NCI-H345 treated with DMSO at 0.1 percent for 48 hours (cell line): ENCODE results near the gene GYPC.

Source experiments
- DNase-seq: peaks from one replicate; lab custom pipeline; 2025; ENCODE audit not compliant: unreplicated experiment; lab: John Stamatoyannopoulos, UW

GYPC gene

DNA sequence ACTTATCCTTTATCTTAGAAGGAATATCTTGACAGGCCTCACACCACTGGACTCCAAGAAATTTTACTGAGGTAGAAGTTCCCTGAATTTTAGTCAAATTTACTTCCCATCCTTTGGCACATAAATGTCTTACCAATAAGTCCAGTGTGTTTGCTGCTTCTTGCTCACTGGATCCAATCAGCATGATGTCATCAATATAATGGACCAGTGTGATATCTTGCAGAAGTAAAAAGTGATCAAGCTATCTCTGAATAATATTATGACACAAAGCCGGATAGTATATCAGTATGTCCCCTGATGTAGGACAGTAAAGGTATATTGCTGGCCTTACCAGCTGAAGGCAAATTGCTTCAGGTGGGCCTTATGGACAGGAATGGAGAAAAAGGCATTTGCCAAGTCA lies 6.9 kb upstream of the GYPC start:
- no peak for DNase-seq

DNA sequence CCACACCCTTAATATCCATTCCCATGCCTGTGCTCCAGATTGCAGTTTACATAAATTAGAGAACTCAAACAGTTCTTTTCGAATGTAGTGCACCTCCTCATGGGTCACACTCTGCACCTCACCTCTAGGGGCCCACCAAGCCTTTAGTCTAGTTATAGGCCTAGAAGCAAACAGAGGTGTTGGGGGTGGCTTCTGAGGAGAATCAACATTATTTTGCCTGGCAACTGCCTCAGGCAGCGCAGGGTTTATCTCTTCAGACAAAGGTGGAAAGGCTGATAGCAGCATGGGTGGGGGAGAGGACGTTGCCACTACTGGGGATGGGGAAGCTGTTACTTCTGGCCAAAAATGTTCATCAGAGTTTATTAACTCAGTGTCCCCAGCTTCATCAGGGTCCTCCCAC lies 5.0 kb upstream of the GYPC start:
- DNase-seq = no peak

DNA sequence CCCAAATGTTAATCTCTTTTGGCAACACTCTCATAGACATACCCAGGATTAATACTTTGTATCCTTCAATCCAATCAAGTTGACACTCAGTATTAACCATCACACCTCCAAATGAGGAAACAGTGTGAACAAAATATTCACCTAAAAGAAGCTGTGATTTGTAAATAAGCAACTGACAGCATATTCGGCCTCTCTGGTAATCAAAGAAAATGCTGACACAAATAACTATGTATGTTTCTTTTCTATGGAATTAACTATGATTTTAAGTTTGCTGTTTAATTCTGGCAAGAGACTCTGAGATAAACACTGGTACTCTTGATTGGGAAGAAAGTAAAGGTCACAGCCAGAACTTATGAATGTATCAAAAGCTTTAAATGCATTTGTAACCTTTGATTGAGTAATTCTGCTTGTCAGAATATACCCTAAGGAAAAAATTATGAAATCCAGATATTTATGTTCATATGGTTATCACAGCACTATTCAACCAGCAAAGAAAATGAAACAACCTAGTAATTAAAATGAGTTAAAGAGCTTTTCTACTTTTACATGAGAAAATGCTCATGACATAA lies 3.6 kb upstream of the GYPC start:
- no peak for DNase-seq

DNA sequence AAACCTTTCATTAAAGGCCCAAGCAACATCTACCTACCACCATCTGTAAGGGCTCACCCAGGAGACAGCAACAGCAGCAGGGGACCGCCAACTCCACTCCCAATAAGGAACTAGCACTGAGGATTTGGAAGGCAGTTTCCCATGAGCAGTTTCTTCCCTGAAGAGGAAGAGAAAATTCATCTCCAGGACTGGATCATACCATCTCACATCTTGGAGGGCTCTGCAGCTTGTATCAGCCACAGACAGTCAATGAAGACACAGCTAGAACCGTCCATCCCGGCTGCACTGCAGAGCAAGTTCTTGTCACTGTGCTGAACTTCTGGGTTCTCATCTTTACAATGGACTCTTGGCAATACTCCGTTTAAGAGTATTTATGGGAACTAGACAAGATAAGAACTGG lies 2.8 kb upstream of the GYPC start:
- no peak for DNase-seq

DNA sequence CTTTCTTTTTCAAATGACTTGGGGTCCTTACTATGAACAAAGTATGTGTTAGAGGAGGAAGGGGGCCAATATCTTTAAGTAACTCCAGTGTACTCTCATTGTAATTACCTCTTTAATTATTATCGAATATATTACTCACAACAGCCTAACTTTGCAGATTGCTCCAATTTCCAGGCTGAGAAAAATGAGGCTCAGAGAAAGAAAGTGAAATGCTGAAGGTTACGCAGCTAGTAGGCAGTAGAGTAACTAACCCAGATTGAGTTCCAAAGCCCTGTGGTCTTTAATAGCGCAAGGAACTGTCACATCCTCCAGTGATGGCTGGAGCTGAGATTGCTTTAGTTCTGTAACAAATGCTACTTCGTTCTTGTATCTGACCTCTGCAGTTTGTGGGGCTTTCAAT lies 2.2 kb upstream of the GYPC start:
- no peak for DNase-seq

DNA sequence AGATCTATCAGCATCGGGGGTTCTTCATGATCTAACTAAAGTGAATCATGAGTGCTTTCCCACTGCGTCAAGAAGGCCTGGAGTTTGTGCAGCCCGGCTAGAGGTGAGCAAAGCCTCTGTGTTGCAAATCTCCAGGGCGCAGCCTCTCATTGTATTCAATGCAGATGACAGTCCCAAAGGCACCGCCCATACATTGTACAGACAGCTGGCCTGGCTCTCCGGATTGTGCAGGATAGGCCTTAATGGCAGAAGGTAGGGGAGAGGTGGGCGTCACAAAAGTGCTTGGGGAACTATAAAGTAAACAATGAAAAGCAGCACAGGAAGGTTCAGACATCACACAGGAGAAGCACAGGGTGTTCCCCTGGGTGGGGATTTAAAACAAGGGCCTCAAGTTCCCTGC lies 907 bp upstream of the GYPC start:
- no peak for DNase-seq

DNA sequence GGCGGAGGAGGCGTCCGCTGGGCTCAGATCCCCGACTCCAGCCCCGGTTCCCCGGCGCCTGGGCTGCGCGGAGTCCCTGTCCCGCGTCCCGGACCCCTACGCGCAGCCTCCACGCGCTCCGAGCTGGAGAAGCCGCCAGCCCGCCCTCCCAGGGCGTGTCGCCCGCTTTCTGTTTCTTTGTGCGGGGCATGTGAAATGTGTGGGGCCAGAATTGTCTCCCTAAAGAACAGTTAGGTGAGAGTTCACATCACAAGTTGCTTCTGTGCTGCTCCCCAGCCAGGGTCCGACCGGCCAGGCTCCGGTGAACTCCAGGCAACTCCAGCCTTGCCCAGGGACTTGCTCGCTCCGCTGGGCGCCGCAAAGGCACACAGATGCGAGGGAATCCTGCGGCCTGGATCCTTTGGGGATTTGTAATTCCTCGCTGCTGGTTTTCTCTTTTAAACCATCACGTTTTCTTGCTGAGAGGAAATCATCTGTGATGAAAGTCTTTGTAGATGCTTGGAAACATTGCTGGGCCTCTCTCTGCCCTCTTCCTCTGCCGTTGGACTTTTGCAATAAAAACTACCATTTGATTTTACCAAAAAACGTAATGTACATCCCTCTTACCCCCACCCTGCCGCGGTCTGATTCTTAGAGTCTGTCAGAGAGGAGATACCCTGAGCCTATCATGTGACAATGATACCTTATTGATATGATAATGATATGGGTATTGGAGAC lies 631 bp downstream of the GYPC start:
- DNase-seq = no peak

DNA sequence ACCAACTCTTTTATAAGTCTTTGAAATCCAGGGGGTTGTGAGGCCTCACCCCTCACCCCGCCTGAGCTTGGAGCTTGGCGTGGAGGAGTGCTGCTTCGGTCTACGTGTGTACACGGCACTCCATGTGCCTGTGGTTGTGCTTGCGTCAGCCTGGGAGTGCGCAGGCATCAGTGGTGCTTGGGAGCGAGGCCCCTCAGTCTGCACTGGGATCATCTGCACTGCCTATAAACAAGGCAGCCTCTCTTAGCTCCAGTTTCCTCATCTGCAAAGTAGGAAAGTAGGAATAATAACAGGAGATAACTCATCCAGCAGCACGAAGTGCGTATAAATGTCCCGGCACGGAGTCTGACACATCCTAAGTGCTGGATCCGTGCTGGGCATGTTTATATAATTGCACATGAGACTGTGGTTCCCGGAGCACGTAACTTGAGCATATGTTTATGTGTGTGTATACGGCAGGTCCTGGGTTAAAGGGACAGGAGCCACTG lies 1.2 kb downstream of the GYPC start:
- no peak for DNase-seq

DNA sequence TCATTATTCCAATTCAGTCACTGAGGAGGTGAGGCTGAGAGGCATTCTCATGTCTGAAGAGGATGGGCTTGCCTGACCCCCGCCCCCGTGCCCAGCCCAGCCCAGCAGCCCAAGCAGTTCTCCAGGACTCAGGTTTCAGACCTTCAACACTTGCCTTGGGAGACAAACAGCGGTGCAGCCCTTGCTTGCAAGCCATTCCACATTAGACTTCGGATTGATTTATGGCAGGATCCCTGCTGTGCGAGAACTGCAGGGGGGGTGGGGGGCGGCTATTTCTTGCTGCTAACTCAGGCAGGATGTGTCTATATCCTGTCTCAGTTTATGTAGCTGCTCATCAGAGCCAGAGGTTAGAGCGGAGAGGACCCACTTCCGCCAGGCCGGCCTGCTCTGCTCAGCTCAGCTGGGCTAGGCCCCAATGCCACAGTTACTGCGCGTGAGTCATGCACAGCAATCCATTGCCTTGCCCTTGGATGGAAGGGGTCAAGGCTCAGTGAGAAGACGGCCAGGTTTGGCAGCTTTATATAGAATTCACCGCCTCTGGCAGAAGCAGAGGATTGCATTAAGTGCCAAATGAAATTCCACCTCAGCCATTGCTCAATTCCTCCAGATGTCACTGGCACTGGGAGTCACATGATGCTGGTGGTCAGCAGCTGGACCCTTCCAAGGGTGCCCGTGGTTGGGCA lies 1.8 kb downstream of the GYPC start:
- DNase-seq = no peak

DNA sequence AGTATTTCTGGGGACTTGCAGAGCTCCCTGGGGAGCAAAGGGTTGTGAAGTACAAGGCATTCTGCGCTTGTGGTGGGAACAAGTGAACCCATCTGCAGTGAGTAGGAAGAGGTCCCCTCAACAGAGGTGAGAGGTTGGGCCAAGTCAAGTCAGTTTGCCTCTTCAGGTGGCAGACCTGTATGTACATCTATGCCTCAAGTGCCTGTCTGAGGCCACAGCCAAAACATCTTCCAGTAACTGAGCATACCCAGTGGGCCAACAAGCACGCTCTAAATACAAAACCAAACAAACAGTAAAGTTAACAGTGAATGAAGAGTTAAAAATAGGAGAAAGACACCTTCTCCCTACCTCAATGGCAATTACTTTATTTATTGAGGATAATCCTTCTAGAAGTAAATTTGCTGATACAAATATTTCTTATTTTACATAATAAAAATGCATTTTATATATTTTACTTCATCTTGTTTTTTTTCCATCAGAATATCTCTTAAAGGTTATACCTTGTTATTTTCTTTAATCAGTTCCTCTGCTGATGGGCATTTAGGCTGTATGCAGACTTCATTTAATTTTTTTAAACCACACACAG lies 2.5 kb downstream of the GYPC start:
- DNase-seq = no peak

DNA sequence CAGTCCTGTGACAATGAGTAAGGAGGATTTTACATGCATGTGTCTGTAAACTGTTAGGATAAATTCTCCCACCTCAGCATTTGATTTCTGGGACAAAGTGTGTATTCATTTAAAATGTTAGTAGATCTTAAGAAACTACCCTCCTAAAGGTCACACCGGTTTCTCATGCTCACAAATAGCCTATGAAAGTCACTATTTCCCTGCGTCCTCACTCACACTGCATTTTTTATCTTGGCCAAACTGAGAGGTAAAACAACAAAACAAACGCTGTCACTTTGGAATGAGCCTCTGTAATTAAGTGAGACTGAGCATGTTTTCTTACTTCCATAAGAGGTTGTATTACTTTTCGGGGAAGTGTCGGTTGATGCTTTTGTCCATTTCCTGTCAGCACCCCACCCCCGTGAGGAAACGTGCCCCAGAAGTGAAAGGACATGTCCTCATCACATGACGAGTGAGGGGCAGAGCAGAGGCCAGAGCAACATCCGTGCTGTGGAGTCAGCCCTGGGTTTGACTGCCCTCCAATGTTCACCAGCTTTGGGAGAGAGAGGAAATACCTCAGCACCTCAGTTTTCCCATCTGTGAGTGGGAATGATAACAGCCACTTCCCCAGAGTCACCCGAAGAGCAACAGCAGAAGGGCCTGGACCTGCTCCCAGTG lies 3.1 kb downstream of the GYPC start:
- DNase-seq = no peak

DNA sequence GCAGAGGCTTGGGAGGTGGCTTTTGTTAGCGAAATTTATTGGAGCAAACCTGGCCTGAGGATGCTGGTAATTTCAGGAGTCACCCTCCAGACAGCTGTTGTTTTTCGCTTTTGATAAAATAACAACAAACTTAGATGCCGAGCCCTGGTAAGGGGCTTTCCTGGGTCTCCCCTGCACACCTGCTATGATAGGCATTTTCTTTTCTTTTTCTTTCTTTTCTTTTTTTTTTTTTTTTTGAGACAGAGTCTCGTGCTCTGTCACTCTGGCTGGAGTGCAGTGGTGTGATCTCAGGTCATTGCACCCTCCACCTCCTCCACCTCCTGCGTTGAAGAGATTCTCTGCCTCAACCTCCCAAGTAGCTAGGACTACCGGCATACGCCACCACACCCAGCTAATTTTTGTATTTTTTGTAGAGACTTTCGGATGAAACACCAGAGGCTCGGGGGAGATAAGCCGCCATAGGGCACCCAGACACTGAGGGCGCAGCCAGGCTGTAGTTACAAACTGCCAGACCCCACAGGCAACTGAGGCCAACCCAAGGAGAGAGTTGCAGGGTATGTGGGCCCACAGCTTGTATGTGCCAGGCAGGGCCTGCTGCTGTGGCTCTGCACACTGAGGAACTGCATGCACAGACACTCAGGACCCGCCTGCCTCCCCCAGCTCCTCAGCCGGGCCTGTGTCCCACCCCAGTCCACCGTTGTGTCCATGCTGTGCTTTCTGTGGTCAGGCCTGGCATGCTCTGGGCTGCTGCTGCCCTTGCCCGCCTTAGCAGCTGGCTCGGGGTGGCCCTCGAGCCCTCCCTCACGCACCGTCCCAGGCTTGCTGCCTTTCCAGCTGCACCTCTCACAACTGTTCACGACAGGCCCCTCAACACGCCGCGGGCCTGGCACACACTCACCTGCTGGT lies 3.9 kb downstream of the GYPC start:
- no peak for DNase-seq

DNA sequence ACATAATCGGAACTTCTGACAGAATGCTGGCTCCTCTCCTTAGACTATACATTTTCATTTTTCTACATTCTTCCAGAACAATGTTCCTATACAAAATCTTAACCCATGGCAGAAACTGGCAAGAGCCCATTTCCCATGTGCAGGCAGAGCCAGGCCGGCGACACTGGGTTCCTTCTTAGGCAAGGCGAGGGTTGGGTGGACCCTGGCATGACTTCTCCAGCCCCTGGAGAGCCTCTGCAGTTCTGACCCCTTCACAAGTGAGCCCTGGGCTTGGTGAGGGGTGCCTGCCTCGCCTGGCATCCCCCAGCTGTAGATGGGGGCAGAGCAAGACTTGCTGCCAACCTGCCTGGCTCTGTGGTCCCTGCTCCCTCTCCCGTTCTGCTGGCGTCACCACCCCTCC lies 5.0 kb downstream of the GYPC start:
- no peak for DNase-seq

DNA sequence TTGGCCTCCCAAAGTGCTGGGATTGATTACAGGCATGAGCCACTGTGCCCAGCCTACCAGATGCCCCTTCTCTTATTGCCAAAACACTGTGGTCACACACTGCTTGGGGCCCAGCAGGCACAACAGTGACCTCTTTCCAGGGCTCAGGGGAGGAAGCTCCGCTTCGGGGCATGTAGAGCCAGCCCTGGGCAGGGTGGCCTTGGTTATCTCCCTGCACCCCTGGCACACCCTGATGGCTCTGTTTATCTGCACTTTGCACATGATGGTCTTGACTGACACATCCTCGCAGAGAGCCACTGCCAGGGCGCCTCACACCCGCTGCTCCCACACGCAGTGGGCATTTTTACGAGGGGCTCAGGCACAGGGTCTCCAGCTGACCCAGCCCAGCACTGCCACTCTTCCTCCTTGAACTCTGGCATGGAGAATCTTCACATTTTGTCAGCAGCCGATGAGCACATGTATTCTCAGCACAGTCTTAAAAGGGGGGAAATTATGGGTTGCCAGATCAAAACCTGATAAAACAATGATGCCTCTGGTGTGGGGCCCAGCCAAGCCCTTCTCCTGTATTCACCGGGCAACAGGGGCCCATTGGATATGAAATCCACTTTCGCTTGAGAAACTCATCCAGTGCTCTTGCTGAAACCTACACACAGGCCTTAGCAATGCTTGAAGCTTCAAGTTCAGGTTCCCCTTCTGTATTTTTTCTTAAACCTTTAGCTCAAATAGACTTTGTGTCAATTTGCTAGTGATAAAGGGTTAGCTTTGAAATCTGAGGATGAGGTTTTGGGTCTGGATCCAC lies 5.9 kb downstream of the GYPC start:
- no peak for DNase-seq

DNA sequence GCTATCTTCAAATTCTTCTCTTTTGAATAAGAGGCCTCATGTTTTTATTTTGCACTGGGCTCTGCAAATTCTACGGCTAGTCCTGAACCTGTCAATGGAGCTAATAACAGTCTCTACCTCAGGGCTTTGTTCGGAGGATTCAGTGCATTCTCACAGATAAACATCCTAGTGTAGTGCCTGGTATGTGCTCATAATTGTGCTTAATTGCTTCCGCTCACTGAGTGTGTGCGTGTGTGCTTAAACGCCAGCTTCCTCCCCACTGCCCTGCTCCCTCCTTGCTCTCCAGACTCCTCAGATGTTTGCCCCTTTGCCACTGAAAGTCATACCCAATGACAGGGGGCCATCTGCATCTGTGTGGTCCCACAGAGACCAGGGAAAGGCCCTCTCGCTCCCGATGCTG lies 6.7 kb downstream of the GYPC start:
- no peak for DNase-seq

DNA sequence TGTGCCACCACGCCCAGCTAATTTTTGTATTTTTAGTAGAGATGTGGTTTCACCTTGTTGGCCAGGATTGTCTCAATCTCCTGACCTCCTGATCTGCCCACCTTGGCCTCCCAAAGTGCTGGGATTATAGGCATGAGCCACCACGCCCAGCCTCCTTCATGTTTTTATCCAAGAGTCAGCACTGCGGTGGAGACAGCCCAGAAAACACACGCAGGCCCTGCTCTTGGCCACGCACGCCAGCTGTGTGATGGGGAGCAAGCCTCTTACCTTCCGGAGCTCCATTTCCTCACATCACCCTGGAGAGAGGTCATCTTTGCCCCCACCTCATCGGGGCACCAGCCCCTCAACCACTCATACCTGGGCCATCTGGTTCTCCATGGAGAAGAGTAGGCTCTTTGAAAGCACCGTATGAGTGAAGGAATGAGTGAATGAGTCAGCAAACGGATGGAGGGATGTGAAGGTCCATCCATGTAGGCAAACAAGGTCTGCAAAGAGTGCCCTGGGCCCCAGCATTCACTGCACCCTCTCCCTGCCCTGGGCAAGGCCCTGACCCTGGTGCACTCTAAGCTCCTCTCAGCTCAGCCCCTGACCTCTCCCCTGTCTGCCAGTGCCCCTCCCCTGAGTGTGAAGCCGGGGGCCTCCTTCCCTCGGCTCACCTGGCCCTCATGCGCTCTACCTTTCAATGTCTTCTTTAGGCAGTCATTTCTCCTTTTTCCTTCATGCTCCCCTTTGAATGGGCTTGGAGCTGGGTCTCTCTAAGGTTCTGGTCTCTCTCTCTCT lies 7.4 kb downstream of the GYPC start:
- DNase-seq = no peak

DNA sequence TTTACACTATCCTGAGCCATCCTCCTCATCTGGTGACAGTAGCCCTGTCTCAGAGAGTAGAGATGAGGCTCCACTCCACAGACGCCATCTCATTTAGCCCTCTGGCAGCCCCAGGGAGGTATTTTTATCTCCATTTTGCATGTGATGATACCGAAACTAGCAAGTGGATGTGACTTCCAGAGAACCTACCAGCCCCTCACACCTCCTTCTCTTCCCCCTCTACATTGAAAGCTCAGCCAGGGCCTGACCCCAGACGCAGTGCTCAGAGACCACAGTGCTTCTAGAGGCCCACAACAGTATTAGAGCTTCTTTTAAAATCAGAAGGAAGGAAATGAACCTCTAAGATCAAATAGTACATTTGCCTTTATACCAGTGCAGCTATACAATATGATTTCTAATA lies 8.3 kb downstream of the GYPC start:
- DNase-seq = no peak

DNA sequence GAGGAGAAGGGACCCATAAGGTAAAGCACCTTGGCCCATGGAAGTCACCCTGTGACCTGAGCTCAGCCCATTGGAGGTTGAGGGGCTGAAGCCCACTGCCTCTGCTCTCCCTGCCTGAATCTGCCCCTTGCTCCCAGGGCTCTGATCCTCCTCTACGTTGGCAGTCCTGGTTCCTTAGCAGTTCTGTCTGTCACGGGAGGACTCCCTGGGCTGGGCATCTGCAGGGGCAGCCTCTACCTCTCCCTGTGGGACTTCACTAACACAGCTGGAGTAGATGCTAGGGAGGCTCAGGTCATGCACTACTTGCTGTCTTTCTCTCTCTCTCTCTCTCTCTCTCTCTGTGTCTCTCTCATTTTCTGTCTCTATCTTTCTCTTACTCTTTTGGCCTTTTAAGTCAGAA lies 8.7 kb downstream of the GYPC start:
- no peak for DNase-seq

DNA sequence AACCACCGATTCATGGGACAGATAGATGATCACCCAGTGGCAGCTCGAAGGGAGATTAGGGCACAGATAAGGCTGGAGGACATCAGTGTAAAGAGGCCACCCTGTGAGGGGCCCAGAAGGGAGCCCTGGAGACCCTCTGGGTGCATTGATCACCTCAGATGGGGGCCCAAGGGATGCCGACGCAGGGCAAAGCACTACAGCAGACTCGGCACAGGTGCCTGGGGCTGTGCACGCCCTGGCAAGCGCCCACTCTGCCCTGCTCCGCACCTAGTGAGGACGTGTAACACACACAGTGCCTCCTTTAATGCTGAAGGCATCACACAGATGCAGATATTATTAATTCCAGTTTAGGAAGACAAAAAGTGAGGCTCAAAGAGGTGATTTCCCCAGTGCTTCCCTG lies 9.5 kb downstream of the GYPC start:
- DNase-seq = no peak
